ENCODE results near the gene TLE3.

The TLE3 gene

GRCh38 chr15:70098461-70099166, 897 bp upstream of the TLE3 start:
- peak; percentile 29 for DNase-seq

GRCh38 chr15:70098153-70098460, 390 bp upstream of the TLE3 start:
- DNase-seq, result no peak

DNA sequence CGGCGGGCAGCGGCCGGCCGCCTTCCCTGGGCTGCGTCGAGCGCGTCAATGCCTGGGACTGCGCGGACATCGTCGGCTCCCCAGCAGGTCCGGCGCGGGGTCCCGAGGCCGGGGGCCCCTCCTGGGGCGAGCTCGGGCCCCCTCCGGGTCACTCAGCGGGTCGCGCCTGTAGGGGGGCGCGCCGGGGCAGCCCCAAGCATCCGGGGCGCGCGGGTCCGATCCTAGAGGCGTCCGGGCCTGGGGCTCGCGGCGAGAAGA, 725 bp downstream of the TLE3 start:
- DNase-seq, result no peak

DNA sequence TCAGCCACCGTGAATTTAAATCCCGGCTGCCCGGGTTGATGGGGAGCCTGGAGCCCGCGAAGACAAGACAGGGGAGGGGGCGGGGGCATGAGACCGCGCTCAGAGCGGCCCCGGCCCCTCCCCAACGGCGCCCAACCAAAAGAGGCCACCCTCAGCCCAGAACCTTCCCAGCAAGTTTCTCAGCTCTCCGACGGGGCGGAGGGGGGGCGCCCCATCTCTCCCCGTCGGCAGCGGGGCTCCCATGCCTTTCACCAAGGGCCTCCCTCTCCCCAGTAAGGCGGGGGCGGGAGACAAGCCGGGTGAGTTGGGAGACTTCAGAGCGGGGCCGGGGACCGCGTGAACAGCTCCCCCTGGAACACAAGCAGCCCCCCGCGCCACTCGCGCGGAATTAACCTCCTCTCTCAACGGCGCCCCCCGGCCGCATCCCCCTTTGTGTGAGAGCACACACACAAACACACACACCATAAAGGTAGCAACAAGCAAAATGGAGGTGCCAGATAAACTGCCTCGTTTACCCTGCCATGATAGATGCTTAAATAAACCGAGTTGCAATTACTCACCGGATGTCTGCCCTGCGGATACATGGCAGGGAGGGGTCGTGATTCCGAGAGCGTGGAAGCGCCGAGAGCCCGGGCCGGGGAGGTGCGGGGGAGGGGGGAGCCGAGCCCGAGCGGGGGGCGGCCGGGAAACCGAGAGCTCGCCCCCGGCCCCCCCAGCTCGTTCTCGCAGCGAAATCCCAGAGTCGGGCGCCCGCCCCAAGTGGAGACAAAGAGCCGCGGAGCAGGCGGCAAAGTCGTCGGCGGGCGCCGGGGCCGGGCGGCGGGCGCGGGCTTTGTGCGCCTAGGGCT, 1.3 kb downstream of the TLE3 start:
- DNase-seq, result peak; percentile 71

DNA sequence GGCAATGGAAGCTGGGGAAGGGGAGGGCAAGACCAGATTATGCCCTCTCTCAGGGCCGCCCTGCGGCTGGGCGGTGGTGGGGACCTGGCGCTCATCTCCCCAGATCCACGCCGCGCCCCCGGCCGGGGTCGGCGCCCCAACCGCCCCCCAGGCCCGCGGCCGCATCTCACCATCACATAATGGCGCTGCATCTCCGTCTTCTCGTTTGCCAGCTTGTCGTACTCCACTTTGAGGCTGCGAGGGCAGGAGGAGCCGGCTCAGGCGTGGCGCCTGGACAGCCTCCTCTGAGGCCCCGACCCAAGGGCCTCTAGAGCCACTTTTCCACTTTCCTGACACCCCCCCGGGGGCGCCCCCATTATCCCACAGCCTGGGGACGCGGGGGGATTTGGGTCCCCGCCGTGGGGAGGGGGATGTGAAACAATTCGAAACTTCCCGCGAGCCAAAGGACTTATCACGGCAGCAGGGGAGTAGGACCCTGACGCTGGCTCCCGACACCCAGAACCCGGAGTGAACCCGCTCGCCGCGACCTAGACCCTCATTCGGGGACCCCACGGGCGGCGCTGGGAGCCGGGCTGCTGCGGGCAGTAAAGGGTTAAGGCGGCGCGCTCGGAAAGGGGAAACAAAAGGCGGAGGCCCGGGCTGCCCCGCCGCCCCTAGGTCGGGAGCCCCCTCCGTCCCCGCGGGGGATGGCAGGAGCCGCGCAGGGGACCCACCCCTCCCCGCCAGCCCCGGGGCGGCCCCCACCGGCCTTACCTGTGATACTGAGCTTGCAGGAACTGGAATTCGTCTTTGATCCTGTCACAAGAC, 2.1 kb downstream of the TLE3 start:
- peak; percentile 22 for DNase-seq

- DNase-seq, result peak; percentile 21
Measured at GRCh38 chr15:70094690-70095311, 2.9 kb downstream of the TLE3 start.

DNA sequence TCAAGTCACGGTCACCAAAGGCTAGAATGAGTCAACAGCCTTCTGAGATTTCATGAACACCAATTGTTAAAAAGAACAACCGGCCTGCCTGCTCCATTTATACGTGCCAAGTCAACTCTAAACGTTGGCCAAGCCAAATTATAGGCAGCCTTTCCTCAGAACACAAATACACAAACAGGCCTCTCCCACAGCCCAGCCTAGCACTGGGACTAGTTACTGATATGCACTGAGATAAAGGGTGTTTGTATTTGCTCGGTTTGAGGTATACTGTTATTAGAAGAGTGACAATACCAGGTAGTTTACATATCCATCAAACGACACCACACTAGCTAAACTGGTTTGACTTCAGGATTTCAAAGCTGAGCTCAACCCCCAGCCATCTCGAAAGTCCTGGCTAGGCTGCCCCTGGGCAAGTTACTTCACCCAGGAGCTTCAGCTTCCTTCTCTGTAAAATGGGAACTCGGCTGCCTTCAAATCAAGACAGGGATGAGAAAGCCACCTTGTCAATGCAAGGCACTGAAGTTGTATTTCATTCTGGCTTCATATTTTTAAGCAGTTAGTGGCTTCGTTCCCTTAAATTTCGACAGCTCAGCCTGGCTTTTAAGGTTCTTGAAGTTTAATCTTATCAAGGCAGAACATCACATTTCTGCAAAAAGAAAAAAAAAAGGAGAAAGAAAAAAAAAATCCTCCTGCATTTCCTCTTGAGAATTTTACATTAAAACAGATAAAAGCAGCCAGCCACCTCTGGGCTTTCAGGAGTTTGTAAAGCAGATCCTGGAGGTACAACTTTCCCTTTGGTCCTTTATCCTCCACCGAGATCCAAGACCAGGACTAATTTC, 4.0 kb downstream of the TLE3 start:
- peak; percentile 29 for DNase-seq

GRCh38 chr15:70093070-70093469, 4.6 kb downstream of the TLE3 start:
- peak; percentile 50 for DNase-seq

DNA sequence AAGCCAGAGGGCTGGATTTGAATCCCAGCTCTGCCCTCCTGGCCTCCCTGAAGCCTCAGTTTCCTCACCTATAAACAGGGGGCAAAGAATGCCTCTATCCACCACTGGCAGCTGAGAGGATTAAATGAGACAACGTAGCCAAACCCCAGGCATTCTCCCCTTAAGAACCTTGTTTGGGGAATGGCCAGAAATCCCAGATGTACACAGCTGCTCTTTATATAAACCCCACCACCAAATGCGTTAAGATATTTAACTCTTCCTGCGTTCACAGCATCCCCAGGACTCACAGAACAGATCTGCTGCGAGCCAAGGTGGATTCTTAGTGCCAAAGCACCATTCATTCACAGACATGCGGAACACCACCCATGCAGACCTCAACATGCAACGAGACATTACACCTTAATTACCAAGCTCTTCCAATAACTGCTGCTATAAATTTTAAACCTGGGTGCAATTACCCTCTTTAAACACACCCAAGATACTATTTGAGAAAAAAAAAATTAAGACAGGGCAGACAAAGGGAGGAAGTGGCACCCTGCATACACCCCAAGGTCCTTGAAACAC, 5.2 kb downstream of the TLE3 start:
- DNase-seq, result no peak

DNA sequence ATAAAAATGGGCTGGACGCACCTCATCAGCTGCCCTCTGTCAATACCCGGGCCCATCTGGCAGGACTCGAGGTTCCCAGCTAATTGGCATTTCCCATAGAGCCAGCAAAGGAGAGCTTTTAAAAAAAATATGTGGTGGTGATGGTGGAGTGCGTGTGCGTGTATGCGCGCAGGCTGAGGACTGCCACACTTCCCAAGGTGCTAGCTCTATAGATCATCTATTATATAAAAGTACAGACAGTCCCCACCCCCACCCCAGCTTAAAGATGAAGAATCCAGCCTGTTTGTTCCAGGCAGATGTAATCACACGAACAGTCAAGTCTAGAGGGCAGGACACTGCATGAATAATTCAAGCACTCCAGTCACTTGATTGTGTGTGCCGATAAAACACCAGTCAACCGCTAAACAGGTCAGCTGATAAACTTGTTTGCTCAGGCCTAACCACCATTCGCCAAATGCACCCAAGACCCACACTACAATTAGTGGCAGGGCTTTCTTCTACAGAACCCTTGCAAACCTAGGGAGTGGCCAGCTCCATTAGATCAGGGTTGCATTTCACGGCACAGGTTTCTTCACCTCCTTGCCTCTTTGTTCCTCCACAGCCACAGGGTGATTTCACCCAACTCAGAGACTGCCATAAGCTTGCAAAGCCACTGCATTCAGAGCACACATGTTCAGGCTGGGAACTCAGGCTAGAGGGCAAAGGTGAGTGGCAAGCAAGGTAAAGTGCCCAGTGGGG, 5.8 kb downstream of the TLE3 start:
- no peak for DNase-seq

DNA sequence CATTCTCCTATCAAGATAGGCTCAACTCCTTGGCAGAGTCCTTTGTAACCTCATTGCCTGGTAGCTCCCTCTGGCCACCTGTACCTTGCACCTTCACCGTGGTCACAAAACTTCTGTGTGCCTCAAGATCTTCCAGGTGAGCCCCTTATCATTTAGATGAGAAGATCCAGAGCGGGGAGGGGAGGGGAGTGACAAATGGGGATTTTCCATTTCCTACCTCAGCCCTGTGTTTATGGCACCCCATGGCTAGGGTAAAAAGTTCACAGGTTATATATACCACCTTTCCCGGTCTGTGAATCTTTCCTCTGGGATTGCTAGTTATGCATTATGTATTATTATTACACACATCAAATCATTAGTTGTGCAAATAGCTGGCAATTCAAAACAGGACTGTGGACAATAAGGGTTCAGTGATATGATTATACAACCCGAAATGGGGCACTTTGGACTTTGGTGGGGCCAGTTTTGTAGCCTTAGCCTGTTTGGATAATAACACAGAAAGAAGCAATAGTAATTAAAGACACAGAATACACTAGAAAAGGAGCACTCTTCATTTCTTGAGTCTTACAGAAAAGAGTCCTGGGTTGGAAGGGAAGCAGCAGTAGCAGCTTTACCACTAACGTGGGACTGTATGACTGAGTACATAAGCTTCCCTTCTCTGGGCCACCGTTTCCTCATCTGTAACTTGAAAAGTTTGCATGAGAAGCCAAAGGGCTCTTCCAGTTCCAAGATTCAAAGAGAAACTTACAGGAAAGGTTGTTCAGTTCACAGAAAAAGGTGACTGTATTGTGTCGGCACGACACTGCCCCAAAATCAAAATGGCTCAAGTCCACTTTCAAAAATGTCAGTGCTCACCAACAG, 7.1 kb downstream of the TLE3 start:
- DNase-seq, result no peak

DNA sequence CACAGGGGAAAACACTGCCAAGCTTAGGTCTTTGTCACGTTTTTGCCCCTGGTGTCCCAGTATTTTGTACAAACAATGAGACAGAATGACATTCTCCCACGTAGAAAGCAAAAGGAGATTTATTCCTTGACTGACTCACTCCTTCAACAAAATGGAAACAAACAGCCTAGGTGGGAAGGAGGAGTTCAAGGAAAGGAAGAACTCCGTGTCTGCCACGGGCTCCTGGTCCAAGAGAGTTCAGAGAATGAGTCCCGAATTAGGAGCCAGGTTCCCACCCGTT, 8.1 kb downstream of the TLE3 start:
- peak; percentile 9 for DNase-seq

DNA sequence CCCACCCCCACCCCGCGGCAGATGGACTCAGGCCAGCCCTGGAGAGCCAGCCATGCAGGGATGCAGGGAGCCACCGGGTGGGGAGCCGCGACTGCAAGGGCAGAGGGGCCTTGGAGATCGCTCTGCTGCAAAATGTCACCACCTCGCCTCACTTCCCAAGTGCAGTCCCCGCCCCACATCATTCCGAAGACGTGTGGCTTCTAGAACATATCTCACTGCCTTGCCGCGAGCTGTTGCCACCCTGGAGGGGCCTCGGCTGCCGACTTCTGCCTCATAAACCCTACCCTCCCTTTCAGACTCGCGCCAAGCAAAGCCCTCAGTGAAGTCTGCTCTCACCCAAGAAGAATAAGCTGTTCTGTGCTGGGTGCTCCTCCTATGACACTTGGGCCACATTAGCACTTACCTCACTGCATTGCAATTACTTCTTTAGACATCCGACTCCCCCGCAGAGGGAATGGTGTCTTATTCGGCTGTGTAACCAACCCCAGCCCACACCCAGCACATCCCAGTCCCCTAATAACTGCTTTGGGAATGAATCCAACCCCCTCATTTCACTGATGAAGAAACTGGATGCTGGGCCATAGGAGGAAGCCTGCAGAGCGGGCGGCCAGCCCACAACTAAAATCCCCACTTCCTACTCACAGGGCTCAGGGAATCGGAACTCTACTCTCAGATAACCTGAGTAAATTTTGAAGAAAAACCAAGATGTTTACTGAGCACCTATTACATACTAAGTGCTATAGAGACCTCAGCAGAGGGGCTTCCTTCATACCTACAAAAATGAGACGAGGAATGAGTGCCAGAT, 8.6 kb downstream of the TLE3 start:
- peak; percentile 69 for DNase-seq

DNA sequence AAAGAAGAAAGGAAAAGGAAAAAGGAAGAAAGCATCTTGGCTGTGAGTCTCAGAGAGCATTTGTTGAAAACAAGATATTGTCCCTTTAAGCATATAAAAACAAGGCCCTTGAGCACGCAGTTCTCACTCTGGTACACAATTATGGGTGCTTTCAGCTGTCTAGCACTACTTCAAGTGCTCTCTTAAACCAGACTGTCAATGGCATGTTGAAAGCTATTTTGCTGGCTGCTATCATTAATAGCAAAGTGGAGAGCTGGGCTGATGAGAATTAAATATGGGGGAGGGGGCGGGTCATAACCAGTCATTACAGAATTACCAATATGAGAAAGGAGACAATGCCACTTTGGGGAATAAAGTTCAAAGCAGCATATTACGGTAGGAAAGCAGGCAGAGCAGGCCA, 9.3 kb downstream of the TLE3 start:
- no peak for DNase-seq

DNA sequence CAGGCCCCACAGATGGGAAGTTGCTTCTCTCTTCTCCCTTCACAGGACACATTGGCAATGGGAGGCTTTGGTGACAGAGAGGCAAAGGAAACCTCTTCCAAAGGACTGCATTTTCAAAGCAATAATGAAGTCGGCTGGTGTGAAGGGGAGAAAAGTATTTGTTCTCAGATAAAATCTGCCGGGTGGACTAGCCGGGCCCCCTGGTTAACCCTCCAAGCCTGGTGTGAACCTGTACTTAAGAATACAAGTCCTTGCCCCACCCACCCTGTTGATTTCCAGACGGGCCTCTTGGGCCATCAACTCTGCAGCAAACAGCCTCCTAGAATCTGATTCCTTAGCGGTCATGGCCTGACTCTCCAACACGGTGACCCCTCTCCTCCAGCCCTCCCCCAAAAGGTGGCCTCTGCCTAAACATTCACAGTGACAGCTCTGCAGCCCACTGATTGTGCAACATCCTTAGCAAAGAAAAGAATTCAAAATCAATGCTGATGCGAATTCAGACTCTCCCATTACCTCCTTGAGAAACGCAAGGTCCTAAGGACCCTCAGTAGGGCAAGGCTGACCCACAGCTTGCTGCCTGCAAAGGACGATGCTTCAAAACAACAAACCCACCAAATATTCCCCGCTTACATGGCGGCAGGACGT, 9.9 kb downstream of the TLE3 start:
- DNase-seq, result no peak

GRCh38 chr15:70086636-70087035, 11.1 kb downstream of the TLE3 start:
- DNase-seq, result no peak

GRCh38 chr15:70084461-70084860, 13.3 kb downstream of the TLE3 start:
- no peak for DNase-seq

GRCh38 chr15:70083946-70084345, 13.8 kb downstream of the TLE3 start:
- no peak for DNase-seq

GRCh38 chr15:70083418-70083817, 14.3 kb downstream of the TLE3 start:
- no peak for DNase-seq

Data from fibroblast of skin of back (primary cell).